ENCODE measurements around the gene EFCAB6. TPM values are rescaled to one million over a fixed set of nuclear protein-coding genes. Genes with fewer than 3 reads are reported as not detected.

EFCAB6 gene
- total RNA-seq, 1 experiment from 2014 or later, result 0.21 TPM

DNA sequence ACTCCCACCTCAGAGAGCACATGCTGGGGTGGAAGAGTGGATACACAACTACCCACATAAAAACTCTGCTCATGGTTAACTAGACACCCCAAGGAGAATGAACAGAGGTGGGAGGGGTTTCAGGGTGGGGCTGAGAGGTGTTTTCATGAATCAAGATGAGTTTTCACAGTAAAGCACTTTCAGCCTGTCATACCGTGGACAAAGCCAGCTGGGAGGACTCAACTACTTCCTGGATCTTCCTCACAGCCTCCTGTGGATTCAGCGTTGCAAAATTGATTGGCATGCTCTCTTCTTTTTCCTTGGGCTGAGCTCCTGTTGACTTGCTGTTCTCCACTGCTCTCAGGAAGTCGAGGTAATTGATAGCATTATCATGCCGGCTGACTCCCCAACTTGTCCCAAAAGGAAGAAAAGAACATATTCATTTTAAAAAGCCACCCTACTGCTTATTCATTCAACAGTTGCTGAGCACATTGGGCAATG, 231.8 kb downstream of the EFCAB6 start:
- no peak overlapping the region for H3K4me3 ChIP-seq (ENCODE audit: low read depth in 2 of 2, low read length in 2 of 2)
- BruUV-seq (replicated peaks), result no TSS peak
- CTCF ChIA-PET, result no interaction called here
- in situ Hi-C loops (cut with HindIII; ENCODE audit: low pct_unique_long_range_greater_than_20kb, low sequenced_read_pairs) (no loop called here), intact Hi-C loops (cut with micrococcal nuclease; ENCODE audit: unreplicated experiment) (no loop called here)
- H3K36me3 ChIP-seq (ENCODE audit: control insufficient read depth, insufficient read depth, low read length), result no peaks in the 10 kb centered on the region
- no peak for DNase-seq (ENCODE audit: low read depth, low spot score)
- H3K27me3 ChIP-seq (ENCODE audit: control insufficient read depth, insufficient read depth, low read length), result peaks cover 4% of the 10 kb centered on the region; the same call in 1 of the 2 replicates
- ATAC-seq, result no peak
- no peaks in the 10 kb centered on the region for H3K4me1 ChIP-seq (ENCODE audit: control insufficient read depth, insufficient read depth, low read length)
- H3K9me3 ChIP-seq (ENCODE audit: control insufficient read depth, insufficient read depth, low read depth, low read length), result no peaks in the 10 kb centered on the region
- TF ChIP-seq, protein P1, sequence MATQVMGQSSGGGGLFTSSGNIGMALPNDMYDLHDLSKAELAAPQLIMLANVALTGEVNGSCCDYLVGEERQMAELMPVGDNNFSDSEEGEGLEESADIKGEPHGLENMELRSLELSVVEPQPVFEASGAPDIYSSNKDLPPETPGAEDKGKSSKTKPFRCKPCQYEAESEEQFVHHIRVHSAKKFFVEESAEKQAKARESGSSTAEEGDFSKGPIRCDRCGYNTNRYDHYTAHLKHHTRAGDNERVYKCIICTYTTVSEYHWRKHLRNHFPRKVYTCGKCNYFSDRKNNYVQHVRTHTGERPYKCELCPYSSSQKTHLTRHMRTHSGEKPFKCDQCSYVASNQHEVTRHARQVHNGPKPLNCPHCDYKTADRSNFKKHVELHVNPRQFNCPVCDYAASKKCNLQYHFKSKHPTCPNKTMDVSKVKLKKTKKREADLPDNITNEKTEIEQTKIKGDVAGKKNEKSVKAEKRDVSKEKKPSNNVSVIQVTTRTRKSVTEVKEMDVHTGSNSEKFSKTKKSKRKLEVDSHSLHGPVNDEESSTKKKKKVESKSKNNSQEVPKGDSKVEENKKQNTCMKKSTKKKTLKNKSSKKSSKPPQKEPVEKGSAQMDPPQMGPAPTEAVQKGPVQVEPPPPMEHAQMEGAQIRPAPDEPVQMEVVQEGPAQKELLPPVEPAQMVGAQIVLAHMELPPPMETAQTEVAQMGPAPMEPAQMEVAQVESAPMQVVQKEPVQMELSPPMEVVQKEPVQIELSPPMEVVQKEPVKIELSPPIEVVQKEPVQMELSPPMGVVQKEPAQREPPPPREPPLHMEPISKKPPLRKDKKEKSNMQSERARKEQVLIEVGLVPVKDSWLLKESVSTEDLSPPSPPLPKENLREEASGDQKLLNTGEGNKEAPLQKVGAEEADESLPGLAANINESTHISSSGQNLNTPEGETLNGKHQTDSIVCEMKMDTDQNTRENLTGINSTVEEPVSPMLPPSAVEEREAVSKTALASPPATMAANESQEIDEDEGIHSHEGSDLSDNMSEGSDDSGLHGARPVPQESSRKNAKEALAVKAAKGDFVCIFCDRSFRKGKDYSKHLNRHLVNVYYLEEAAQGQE (IDR thresholded peaks at IDR 0.05; ENCODE audit: insufficient read depth in 1 of 2, low read depth in 2 of 2, low read length in 1 of 2), result no peak
- no peak for TF ChIP-seq POLR2AphosphoS5 (IDR thresholded peaks at IDR 0.05; ENCODE audit: low read depth, low read length)
- no peak for TF ChIP-seq SIN3A (IDR thresholded peaks at IDR 0.05; ENCODE audit: borderline replicate concordance, insufficient read depth, low read depth, low read length)
- no peak overlapping the region for H3K27ac ChIP-seq (ENCODE audit: low read length)
- POLR2A ChIA-PET, result no interaction called here

DNA sequence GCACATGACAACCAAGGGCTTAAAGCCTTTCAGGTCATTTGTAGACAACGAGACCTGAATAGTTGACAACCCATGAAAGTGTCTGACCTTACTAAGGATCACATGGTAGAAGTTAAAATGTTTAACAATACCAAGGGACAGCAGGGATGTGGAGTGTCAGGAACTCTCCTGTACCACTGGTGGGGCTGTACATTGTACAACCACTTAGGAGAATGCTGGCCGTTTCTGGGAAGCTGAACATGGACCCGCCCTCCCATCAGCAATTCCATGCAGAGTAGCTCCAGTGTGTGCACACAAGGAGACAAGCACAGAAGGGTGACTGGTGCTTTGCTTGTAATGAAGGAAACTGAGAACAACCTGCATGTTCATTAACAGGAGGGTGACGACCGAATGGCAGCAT, 237.4 kb downstream of the EFCAB6 start:
- POLR2A ChIA-PET, result no interaction called here

More for the DNA sequence above, 237.4 kb downstream of the EFCAB6 start:
- DNase-seq (ENCODE audit: low read depth, low spot score), result no peak
- Histone ChIP-seq H3K27ac (ENCODE audit: low read length) (no peak overlapping the region), H3K27me3 (ENCODE audit: control insufficient read depth, insufficient read depth, low read length) (peaks cover 18% of the 10 kb centered on the region), H3K9me3 (ENCODE audit: control insufficient read depth, insufficient read depth, low read depth, low read length) (no peaks in the 10 kb centered on the region), H3K36me3 (ENCODE audit: control insufficient read depth, insufficient read depth, low read length) (no peaks in the 10 kb centered on the region), H3K4me1 (ENCODE audit: control insufficient read depth, insufficient read depth, low read length) (no peaks in the 10 kb centered on the region), H3K4me3 (ENCODE audit: low read depth in 2 of 2, low read length in 2 of 2) (no peak overlapping the region)
- TF ChIP-seq, protein P2, sequence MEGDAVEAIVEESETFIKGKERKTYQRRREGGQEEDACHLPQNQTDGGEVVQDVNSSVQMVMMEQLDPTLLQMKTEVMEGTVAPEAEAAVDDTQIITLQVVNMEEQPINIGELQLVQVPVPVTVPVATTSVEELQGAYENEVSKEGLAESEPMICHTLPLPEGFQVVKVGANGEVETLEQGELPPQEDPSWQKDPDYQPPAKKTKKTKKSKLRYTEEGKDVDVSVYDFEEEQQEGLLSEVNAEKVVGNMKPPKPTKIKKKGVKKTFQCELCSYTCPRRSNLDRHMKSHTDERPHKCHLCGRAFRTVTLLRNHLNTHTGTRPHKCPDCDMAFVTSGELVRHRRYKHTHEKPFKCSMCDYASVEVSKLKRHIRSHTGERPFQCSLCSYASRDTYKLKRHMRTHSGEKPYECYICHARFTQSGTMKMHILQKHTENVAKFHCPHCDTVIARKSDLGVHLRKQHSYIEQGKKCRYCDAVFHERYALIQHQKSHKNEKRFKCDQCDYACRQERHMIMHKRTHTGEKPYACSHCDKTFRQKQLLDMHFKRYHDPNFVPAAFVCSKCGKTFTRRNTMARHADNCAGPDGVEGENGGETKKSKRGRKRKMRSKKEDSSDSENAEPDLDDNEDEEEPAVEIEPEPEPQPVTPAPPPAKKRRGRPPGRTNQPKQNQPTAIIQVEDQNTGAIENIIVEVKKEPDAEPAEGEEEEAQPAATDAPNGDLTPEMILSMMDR (IDR thresholded peaks at IDR 0.05), result no peak
- TF ChIP-seq SIN3A (IDR thresholded peaks at IDR 0.05; ENCODE audit: borderline replicate concordance, insufficient read depth, low read depth, low read length) (no peak), POLR2AphosphoS5 (IDR thresholded peaks at IDR 0.05; ENCODE audit: low read depth, low read length) (no peak), TCF7L2 (IDR thresholded peaks at IDR 0.05; ENCODE audit: low read depth, low read length) (no peak)
- TF ChIP-seq, protein P1 (IDR thresholded peaks at IDR 0.05; ENCODE audit: insufficient read depth in 1 of 2, low read depth in 2 of 2, low read length in 1 of 2), result no peak
- CTCF ChIA-PET, result interaction anchor here (0.6 kb wide), 1 partner anchor 827 kb away, joined by 4 read pairs; no protein-coding TSS in a partner anchor
- in situ Hi-C loops (cut with HindIII; ENCODE audit: low pct_unique_long_range_greater_than_20kb, low sequenced_read_pairs), result no loop called here
- intact Hi-C loops (cut with micrococcal nuclease; ENCODE audit: unreplicated experiment), result no loop called here
- BruUV-seq (replicated peaks), result no TSS peak
- ATAC-seq, result no peak
